NCI-H1417 (cell line): Measurements from ENCODE around the gene GLYATL2.

Source experiments
- DNase-seq, 3 experiments: peaks; one replicate each; lab custom pipeline; 2025; lab: John Stamatoyannopoulos, UW

The GLYATL2 gene

GRCh38 chr11:58796333-58796732 is 48.2 kb downstream of the GLYATL2 start:
- peak in 1 of 3 experiments; percentile 24 for DNase-seq

DNA sequence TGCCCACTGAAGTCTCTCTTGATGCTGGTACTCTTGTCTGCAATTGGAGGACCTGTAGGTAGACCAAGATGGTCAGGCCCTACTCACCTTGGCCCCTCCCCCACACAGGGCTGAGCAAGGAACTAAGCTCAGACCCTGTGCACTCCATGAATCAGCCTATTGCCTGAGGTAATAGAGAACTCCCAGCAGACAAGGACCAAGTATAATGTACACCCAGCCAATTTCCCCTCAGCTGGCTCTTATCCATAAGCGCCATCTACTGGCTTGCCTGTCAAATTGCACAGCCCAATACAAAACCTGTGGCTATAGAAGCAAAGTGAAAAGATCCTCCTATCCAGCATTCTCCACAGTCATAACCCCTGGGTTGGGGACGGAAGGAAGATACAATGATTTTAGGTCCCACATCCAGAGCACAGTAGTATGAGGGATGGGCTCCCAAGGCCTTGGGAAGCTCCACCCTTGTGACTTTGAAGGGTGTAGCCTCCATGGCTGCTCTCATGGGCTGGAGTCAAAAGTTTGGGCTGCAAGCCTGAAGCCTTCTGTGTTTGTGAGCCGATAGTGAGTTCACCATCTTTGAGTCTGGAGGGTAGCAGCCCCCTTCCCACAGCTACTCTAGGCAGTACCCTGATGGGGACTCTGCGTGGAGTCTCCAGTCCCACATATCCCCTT is 56.0 kb downstream of the GLYATL2 start:
- DNase-seq: peak in 2 of 3 experiments; percentile 29 to 74

DNA sequence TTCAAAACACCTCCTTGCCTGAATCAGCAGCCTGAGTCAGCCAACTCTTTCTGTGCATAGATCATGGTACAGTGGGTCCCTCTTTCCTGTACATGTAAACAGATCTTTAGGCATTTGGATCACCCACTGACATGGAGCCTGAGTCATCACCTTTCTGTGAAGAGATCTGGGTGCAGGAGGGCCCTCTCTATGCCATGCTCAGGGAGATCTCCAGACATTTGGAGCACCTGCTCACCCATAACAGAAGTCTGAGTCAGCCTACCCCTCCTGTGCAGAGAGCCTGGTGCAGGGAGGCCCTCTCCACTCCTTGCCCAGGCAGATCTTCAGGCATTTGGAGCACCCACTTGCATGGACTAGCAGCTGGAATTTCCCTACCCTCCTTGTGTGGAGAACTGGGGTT is 56.6 kb downstream of the GLYATL2 start:
- no peak for DNase-seq

DNA sequence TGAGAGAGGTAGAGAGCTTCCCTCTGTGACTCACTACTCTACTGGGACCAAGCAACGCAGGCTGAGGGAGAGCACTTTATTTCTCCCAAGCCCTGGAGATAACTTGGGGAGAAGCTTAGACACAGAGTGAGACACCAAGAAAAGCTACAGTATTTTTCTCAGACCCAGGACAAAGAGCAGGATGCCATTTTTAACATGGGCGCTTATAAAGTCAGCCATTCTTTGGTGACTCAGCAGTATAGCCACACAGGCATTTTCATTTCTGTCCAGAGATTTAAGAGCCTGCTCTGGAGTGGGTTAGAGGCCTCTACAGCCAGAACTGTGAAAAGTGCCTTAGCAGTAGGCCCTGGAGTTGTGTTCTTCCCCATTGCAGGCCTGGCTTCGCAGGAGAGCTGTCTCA is 57.8 kb downstream of the GLYATL2 start:
- DNase-seq: no peak

- DNase-seq: no peak
Observed at GRCh38 chr11:58784995-58785394, 59.5 kb downstream of the GLYATL2 start.
